HL-60 (cell line): ENCODE data around the gene MGST1.
A peak's percentile ranks its signal among the peaks of the same experiment; 100 is the strongest.

Experiments
- POLR2AphosphoS5 ChIP-seq: IDR thresholded peaks from 2 replicates; pipeline ENCODE4 v1.6.1; 2012; ENCODE audit warnings: low read depth
- TF ChIP-seq, protein P1 (sequence below): IDR thresholded peaks from one replicate; pipeline ENCODE4 v1.5.1; 2011; ENCODE audit warnings: low read length, control low read depth, inconsistent platforms; ENCODE audit not compliant: insufficient read depth

GRCh38 chr12:16359512-16360491 lies 12.4 kb downstream of the MGST1 start:
- peak; percentile 38; the same call in 1 of the 2 replicates for TF ChIP-seq POLR2AphosphoS5
- TF ChIP-seq, protein P1, sequence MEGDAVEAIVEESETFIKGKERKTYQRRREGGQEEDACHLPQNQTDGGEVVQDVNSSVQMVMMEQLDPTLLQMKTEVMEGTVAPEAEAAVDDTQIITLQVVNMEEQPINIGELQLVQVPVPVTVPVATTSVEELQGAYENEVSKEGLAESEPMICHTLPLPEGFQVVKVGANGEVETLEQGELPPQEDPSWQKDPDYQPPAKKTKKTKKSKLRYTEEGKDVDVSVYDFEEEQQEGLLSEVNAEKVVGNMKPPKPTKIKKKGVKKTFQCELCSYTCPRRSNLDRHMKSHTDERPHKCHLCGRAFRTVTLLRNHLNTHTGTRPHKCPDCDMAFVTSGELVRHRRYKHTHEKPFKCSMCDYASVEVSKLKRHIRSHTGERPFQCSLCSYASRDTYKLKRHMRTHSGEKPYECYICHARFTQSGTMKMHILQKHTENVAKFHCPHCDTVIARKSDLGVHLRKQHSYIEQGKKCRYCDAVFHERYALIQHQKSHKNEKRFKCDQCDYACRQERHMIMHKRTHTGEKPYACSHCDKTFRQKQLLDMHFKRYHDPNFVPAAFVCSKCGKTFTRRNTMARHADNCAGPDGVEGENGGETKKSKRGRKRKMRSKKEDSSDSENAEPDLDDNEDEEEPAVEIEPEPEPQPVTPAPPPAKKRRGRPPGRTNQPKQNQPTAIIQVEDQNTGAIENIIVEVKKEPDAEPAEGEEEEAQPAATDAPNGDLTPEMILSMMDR: peak; percentile 66
